ENCODE data around the gene C1QL1.

The C1QL1 gene

GRCh38 chr17:44968225-44969143 lies at the start of gene C1QL1:
C1QL1 (minus strand) TSS chr17:44968303; CDS start chr17:44968048, 255 bp downstream.
- peak; percentile 90 for DNase-seq

- no peak for DNase-seq
Measured at GRCh38 chr17:45016823-45017222, 48.7 kb upstream of the C1QL1 start.

GRCh38 chr17:45016237-45016636 lies 48.1 kb upstream of the C1QL1 start:
- no peak for DNase-seq

GRCh38 chr17:45013021-45013997 lies 45.2 kb upstream of the C1QL1 start:
- no peak for DNase-seq

GRCh38 chr17:45011767-45012166 lies 43.7 kb upstream of the C1QL1 start:
- no peak for DNase-seq

GRCh38 chr17:45009676-45010467 lies 41.8 kb upstream of the C1QL1 start:
- DNase-seq, result no peak

- no peak for DNase-seq
Measured at GRCh38 chr17:45008216-45008615, 40.1 kb upstream of the C1QL1 start.

- no peak for DNase-seq
Measured at GRCh38 chr17:45006927-45007461, 38.9 kb upstream of the C1QL1 start.

- DNase-seq, result no peak
Measured at GRCh38 chr17:45005700-45006099, 37.6 kb upstream of the C1QL1 start.

- DNase-seq, result no peak
Measured at GRCh38 chr17:45004388-45004787, 36.3 kb upstream of the C1QL1 start.

GRCh38 chr17:45003877-45004276 lies 35.8 kb upstream of the C1QL1 start:
- no peak for DNase-seq

GRCh38 chr17:45001310-45001709 lies 33.2 kb upstream of the C1QL1 start:
- no peak for DNase-seq

- no peak for DNase-seq
Measured at GRCh38 chr17:44999433-44999832, 31.3 kb upstream of the C1QL1 start.

GRCh38 chr17:44998646-44999045 lies 30.5 kb upstream of the C1QL1 start:
- DNase-seq, result no peak

- no peak for DNase-seq
Measured at GRCh38 chr17:44997733-44998520, 29.8 kb upstream of the C1QL1 start.

GRCh38 chr17:44996304-44996703 lies 28.2 kb upstream of the C1QL1 start:
- no peak for DNase-seq

GRCh38 chr17:44995436-44996001 lies 27.4 kb upstream of the C1QL1 start:
- DNase-seq, result no peak

GRCh38 chr17:44992242-44992939 lies 24.3 kb upstream of the C1QL1 start:
- no peak for DNase-seq

- DNase-seq, result no peak
Measured at GRCh38 chr17:44990994-44991393, 22.9 kb upstream of the C1QL1 start.

GRCh38 chr17:44989552-44990138 lies 21.5 kb upstream of the C1QL1 start:
- DNase-seq, result no peak

Measured in activated T-cell treated with anti-CD3 and anti-CD28 coated beads, Interleukin-2, amount 50 U/mL, for 1 hour (primary cell).